ENCODE results near the gene TRPM2. TPM values are rescaled to one million over a fixed set of nuclear protein-coding genes. Genes with fewer than 3 reads are reported as not detected.
"Not testable (repeated sequence)": the region's sequence is repeated elsewhere in the genome, so short reads cannot be mapped to it uniquely, and the experiment has no call there.

TRPM2 gene
- total RNA-seq, 1 donor = not detected

- TF ChIP-seq, protein P1, sequence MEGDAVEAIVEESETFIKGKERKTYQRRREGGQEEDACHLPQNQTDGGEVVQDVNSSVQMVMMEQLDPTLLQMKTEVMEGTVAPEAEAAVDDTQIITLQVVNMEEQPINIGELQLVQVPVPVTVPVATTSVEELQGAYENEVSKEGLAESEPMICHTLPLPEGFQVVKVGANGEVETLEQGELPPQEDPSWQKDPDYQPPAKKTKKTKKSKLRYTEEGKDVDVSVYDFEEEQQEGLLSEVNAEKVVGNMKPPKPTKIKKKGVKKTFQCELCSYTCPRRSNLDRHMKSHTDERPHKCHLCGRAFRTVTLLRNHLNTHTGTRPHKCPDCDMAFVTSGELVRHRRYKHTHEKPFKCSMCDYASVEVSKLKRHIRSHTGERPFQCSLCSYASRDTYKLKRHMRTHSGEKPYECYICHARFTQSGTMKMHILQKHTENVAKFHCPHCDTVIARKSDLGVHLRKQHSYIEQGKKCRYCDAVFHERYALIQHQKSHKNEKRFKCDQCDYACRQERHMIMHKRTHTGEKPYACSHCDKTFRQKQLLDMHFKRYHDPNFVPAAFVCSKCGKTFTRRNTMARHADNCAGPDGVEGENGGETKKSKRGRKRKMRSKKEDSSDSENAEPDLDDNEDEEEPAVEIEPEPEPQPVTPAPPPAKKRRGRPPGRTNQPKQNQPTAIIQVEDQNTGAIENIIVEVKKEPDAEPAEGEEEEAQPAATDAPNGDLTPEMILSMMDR (IDR thresholded peaks at IDR 0.05; ENCODE audit: insufficient read depth, low read length) = no peak
- H3K4me3 ChIP-seq (ENCODE audit: low read depth, low read length) = no peak overlapping the region
Observed at GRCh38 chr21:44391345-44392091, 38.1 kb downstream of the TRPM2 start.

DNA sequence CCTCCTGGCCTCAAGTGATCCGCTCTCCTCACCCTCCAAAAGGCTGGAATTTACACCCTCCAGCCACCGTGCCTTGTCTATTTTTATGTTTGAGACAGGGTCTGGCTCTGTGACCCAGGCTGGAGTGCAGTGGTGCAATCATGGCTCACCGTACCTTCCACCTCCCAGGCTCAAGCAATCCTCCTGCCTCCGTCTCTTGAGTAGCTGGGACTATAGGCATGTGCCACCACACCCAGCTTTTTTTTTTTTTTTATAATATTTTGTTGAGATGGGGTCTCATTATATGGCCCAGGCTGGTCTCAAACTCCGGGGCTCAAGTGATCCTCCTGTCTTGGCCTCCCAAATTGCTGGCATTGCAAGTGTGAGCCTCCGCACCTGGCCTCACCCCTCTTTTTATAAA lies 38.8 kb downstream of the TRPM2 start:
- no peak overlapping the region for H3K4me3 ChIP-seq (ENCODE audit: low read depth, low read length)
- no peak for DNase-seq (ENCODE audit: low read depth)
- TF ChIP-seq, protein P1 (IDR thresholded peaks at IDR 0.05; ENCODE audit: insufficient read depth, low read length) = no peak

More at GRCh38 chr21:44391345-44392091, 38.1 kb downstream of the TRPM2 start:
- no peak for DNase-seq (ENCODE audit: low read depth)

- H3K4me3 ChIP-seq (ENCODE audit: low read depth, low read length) = no peak overlapping the region
- TF ChIP-seq, protein P1 (IDR thresholded peaks at IDR 0.05; ENCODE audit: insufficient read depth, low read length) = no peak
- DNase-seq (ENCODE audit: low read depth) = no peak
Observed at GRCh38 chr21:44392916-44393315, 39.5 kb downstream of the TRPM2 start.

DNA sequence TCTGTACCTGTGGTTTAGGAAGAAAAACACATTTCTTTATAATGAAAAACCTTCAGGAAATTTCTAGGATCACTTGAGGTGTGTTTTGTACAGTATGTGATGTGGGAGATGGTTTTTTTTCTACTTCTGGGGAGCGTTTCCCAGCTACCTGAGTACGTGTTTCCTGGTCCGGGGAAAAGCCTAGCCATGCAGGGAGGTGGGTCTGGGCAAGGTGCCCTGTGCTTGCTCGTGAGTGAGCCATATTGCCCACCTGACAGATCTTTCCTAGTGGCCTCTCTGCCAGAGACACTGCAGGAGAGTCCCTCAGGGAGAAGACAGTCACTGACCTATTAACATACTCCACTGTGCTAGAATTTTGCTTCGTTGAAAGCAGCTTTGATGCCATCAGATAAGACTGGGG lies 41.3 kb downstream of the TRPM2 start:
- H3K4me3 ChIP-seq (ENCODE audit: low read depth, low read length) = no peak overlapping the region
- no peak for DNase-seq (ENCODE audit: low read depth)
- TF ChIP-seq, protein P1 (IDR thresholded peaks at IDR 0.05; ENCODE audit: insufficient read depth, low read length) = no peak

DNA sequence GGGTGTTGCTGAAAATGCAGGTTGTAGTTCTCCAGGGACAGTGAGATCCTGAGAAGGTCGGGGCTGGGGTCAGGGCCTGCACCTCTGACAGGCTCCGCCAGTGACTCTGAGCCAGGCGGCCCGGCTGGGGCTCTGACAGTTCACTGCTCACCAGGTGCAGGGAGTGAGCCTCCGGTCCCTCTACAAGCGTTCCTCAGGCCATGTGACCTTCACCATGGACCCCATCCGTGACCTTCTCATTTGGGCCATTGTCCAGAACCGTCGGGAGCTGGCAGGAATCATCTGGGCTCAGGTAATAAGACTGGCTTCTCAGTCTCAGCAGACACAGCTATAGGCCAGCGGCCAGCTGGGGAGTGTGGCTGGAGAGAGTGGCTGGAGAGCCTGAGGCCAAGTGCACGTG lies 41.8 kb downstream of the TRPM2 start:
- no peak for DNase-seq (ENCODE audit: low read depth)
- TF ChIP-seq, protein P1 (IDR thresholded peaks at IDR 0.05; ENCODE audit: insufficient read depth, low read length) = no peak
- H3K4me3 ChIP-seq (ENCODE audit: low read depth, low read length) = no peak overlapping the region

DNA sequence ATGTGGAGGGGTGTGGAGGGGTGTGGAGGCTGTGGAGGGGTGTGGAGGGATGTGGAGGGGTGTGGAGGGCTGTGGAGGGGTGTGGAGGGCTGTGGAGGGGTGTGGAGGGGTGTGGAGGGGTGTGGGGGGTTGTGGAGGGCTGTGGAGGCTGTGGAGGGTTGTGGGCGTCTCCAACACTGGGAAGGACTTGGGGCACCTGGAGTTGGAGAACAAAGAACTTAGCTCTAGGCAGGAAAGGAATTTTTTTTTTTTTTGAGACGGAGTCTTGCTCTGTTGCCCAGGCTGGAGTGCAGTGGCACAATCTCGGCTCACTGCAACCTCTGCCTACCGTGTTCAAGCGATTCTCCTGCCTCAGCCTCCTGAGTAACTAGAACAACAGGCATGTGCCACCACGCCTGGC lies 43.4 kb downstream of the TRPM2 start:
- DNase-seq (ENCODE audit: low read depth); H3K4me3 ChIP-seq (ENCODE audit: low read depth, low read length): not testable (repeated sequence)

DNA sequence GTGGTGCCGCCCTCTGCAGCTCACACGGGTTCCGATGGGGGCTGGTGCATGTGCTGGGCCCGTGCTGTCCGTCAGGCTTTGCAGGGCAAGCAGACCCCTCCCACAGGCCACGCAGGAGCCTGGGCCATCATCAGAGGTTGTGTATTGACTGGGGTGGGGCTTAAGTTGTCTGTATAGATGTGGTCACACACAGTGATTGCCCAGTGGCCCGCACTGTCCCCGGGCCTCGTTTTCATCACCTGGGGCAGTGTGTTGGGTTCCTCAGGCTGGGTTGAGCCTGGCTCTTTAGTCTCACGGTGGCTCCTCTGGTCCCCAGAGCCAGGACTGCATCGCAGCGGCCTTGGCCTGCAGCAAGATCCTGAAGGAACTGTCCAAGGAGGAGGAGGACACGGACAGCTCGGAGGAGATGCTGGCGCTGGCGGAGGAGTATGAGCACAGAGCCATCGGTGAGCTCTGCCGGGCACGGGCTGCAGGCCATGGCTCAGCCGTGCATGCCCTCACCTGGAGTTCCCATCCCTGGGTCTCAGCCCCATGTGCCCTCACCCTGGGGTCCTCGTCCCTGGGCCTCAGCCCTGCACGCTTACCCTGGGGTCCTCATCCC lies 44.1 kb downstream of the TRPM2 start:
- TF ChIP-seq, protein P1 (IDR thresholded peaks at IDR 0.05; ENCODE audit: insufficient read depth, low read length) = no peak
- DNase-seq (ENCODE audit: low read depth) = no peak

More for the DNA sequence above, 44.1 kb downstream of the TRPM2 start:
- H3K4me3 ChIP-seq (ENCODE audit: low read depth, low read length) = no peak overlapping the region
